HG03575 (cell line): ENCODE measurements around the gene PELI3.
"Not testable (repeated sequence)": the region's sequence is repeated elsewhere in the genome, so short reads cannot be mapped to it uniquely, and the experiment has no call there.

Source experiments
- ATAC-seq: cut with Tn5 transposase; IDR thresholded peaks from one replicate; pipeline ENCODE4 v1.9.1; 2021; ENCODE audit not compliant: unreplicated experiment, insufficient number of reproducible peaks, low FRiP score; ENCODE audit errors: extremely low read depth

PELI3 gene

GRCh38 chr11:66466225-66467033 is at the start of gene PELI3:
TSS of gene PELI3 (plus strand) at chr11:66466905. CDS start at chr11:66468129, 1,224 bp downstream.
- no peak for ATAC-seq

GRCh38 chr11:66417000-66417399 is 49.7 kb upstream of the PELI3 start:
- ATAC-seq: no peak

- no peak for ATAC-seq
These were observed 48.3 kb upstream of the PELI3 start for GRCh38 chr11:66418168-66418985.

GRCh38 chr11:66418986-66419308 is 47.8 kb upstream of the PELI3 start:
- no peak for ATAC-seq

GRCh38 chr11:66419825-66420224 is 46.9 kb upstream of the PELI3 start:
- ATAC-seq: no peak

- ATAC-seq: no peak
These were observed 45.8 kb upstream of the PELI3 start, which contains the start of gene NPAS4 for GRCh38 chr11:66420671-66421476. TSS of gene NPAS4 (plus strand) at chr11:66421035. CDS start at chr11:66421180, 145 bp downstream.

- no peak for ATAC-seq
These were observed 45.1 kb upstream of the PELI3 start for GRCh38 chr11:66421492-66422205.

GRCh38 chr11:66426314-66426713 is 40.4 kb upstream of the PELI3 start:
- ATAC-seq: no peak

- ATAC-seq: no peak
These were observed 37.8 kb upstream of the PELI3 start for GRCh38 chr11:66428933-66429332.

GRCh38 chr11:66429983-66430602 is 36.6 kb upstream of the PELI3 start:
- ATAC-seq: no peak

- ATAC-seq: not testable (repeated sequence)
These were observed 35.4 kb upstream of the PELI3 start for GRCh38 chr11:66431287-66431686.

- not testable (repeated sequence) for ATAC-seq
These were observed 34.8 kb upstream of the PELI3 start for GRCh38 chr11:66431871-66432329.

GRCh38 chr11:66432597-66432996 is 34.1 kb upstream of the PELI3 start:
- ATAC-seq: no peak

GRCh38 chr11:66437979-66438503 is 28.7 kb upstream of the PELI3 start:
- ATAC-seq: no peak

- ATAC-seq: peak; percentile 83
These were observed 27.9 kb upstream of the PELI3 start, which contains the start of gene MRPL11 for GRCh38 chr11:66438504-66439466. TSS of gene MRPL11 (minus strand) at chr11:66438848. CDS start at chr11:66438754, 94 bp downstream.

GRCh38 chr11:66440101-66440939 is 26.4 kb upstream of the PELI3 start:
- ATAC-seq: not testable (repeated sequence)
